Stimulated activated naive CD4-positive, alpha-beta T cell treated with Interleukin-2 at 50 U/mL for 16 hours (primary cell): ENCODE data around the gene EPHA6.

Experiments
- DNase-seq: peaks from one replicate; lab custom pipeline; 2025; lab: John Stamatoyannopoulos, UW

EPHA6 gene

GRCh38 chr3:97647441-97647982 is 833.1 kb downstream of the EPHA6 start:
- DNase-seq = no peak

DNA sequence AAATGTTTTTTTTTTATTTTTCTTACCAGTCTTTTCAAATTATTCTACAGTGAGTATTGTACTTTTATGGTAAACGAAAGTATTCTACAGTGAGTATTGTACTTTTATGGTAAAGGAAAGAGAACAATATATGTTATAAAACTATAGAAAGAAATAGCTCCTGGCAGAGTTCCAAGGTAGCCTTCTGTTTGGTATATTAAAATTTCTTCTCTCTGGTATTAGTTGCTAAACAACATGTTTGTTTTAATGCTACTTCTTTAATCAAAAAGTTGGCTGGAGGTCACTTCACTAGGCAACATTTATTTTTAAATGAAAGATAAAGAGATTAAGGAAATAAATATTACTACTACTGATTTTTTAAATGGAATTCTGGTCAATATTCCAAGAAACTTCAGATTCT is 841.6 kb downstream of the EPHA6 start:
- no peak for DNase-seq

DNA sequence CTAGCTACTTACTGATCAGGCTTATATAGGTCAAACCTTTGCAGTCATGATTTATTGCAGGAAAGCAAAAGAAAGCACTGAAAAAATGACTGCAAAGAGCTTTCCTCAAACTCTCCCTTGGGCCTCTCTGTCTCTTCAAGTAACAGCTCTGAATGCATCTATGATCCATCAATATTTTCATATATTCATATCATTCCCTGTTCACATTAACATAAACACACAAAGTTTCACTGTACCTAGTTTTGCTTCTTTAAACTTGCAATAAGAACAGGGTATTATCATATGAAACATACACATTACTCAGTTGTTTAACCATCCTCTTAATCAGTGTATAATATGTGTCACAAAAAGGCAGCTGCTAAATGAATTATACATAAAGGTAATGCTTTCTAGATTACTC is 842.2 kb downstream of the EPHA6 start:
- DNase-seq = no peak

DNA sequence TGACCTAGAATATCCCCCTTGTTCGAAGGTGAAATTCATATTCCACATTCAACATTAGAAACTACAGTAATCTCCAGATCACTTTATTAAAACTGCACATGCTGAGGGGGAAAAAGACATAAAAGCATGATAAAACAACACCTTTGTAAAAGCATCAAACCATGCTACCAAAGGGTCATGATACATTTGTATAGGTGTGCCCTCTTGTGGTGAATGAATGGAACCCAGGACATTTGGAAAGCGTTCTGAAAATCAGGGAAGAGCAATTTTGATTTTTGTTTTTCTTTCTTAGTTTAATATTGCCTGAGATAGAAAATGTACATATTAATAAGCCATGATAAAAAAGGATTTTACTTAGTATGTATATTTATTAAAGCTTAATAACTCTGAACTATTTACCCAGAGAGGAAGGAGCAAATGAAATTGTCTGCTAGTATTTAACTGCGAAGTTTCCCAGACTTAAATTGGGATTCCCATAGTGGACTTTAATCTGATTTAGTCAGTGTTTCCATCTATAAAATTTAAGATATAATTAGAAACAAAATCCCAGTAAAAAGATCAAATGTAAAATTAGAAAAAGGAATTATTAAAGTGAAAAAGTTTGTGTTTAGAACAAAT is 844.4 kb downstream of the EPHA6 start:
- no peak for DNase-seq

DNA sequence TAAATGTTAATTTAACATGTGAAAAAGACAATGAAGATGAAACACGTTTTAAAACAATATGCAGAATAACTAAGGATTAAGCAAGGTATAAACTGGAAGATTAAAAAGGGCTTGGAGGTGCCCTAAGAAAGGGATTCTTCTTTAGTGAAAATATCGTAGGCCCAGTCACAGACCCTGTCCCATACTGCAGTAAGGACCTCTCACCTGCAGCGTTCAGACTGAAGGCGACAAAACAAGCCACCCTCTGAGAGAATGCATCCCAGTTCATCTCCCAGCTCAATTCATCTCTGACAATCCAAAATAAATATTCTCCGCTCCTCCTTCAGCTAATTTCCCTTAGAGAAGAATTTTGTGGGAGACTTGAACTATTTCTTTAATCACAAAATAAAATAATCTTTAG is 847.9 kb downstream of the EPHA6 start:
- DNase-seq = no peak

GRCh38 chr3:97662762-97663161 is 848.4 kb downstream of the EPHA6 start:
- DNase-seq = no peak

DNA sequence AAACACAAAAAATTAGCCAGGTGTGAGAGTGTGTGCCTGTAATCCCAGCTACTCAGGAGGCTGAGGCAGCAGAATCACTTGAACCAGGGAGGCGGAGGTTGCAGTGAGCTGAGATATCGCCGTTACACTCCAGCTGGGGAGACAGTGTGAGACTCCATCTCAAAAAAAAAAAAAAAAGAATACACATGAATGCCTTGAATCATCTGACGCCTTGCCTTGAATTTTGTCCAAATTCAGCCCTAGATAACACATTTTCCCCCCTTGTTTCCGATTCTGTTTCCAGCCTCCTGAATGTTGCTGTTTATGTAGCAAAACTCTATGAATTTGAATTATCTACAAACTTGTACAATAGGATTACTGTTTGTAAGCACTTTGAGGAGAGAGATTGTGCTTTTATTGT is 851.5 kb downstream of the EPHA6 start:
- DNase-seq = no peak

DNA sequence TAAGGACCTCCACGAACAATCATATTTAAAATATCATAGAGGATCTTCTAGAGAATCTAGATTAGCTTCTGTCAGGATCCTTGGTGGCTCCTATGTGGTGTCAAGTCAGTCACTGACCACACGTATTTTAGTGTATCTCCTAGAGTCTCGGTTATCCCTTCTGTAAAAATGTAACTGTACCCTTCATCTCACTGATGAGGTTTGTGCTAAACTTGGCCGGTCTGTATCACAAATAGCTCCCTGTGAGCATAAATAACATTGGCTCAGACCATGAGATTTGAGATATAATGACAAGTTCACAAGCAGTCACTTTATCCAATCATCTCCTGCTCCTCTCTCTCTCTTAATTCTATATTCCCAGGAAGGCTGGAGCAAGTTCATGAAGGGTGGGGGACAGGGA is 856.6 kb downstream of the EPHA6 start:
- DNase-seq = no peak

- no peak for DNase-seq
Observed at GRCh38 chr3:97673357-97673997, 859.1 kb downstream of the EPHA6 start.

- DNase-seq = no peak
Observed at GRCh38 chr3:97674461-97674860, 860.1 kb downstream of the EPHA6 start.

DNA sequence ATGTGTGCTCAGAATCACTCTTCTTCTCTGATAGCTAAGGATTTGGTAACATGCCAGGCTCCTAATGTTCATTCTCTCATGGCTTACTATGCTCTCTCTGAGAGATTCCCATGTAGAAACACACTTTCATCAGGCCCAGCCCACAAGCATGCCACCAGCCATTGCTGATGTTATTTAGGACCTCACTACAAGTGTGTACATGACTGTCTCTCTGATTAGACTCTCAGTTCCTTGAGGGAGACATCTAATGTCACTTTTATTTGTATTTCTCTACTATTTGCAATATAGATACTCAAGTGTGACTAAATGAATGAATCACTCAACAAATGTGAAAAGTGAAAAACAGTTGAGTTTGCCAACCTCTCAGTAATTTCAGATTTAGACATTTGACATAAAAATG is 865.8 kb downstream of the EPHA6 start:
- no peak for DNase-seq

DNA sequence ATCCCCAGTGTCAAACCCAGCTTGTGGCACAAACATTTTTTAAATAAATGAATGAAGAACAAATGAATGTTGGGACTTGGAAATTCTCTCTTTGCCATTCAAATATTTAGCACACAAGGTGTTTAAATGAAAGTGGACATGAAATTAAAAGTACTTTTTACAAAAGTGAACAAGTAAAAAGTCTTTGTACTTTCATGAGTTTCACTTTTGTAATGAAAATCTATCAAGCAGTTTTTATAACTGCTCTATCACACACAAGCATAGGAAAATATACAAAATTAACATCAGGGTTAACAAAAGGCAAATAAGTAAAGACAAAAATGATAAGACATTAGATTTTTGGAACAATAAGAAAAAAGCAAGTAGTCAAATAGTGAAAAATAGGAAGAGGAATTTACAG is 866.3 kb downstream of the EPHA6 start:
- no peak for DNase-seq

GRCh38 chr3:97684490-97684889 is 870.1 kb downstream of the EPHA6 start:
- DNase-seq = no peak

GRCh38 chr3:97686258-97686657 is 871.9 kb downstream of the EPHA6 start:
- no peak for DNase-seq

DNA sequence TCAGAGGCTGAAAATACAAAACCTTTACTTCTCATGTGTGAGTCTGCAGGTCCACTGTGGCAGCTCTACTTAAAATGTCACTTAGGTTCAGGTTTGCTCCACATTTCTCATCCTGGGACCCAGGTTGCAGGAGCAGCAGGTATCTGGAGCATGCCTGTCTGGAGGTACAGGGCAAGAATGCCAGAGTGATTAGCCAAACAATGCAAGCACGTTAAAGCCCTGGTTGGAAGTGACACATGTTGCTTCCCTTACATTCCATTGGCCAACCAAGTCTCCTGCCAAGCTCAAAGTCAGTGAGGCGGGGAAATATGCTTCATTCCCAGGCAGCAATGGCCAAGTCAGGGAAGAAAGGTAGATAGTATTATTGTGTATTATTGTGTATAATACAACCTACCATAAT is 873.3 kb downstream of the EPHA6 start:
- no peak for DNase-seq

- DNase-seq = no peak
Observed at GRCh38 chr3:97689111-97689510, 874.7 kb downstream of the EPHA6 start.

GRCh38 chr3:97689962-97690361 is 875.6 kb downstream of the EPHA6 start:
- DNase-seq = no peak

- no peak for DNase-seq
Observed at GRCh38 chr3:97691354-97691753, 877.0 kb downstream of the EPHA6 start.

DNA sequence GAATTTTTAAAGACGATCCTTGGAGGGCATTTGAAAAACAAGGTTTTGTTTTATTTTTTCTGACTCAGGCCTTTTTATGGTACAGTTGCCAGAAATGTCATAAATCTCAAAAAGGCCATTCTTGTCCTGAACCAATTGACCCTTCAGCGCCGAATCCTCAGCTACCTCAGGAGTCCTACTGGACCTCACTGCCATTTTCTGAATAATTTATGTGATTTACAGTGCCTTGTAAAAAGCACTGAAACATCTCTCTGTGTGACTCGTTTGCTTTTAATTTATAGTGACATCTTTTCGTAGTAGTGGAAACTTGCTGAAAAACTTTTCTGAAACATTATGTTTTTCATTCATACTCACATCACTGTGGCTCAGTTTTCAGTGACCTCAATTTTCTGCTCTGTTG is 878.0 kb downstream of the EPHA6 start:
- DNase-seq = no peak

DNA sequence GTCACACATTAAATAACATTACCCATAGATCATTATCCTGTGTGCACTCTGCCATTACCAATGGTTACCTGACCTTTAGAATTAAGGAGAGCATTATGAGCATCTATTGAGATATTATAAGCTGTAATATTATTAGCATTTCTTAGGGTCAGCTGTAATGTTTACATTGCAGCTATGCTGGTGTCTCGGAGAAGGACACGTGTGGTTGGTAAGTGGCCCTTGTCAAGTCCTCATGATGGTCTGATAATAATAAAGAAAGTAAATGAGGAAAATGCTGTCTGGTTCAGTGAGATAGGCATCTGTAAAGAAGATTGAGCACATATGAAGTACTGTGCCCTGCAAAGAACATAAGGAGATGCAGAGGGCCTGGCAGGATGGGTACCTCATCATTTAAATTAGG is 878.4 kb downstream of the EPHA6 start:
- no peak for DNase-seq

GRCh38 chr3:97694876-97695275 is 880.5 kb downstream of the EPHA6 start:
- DNase-seq = no peak

DNA sequence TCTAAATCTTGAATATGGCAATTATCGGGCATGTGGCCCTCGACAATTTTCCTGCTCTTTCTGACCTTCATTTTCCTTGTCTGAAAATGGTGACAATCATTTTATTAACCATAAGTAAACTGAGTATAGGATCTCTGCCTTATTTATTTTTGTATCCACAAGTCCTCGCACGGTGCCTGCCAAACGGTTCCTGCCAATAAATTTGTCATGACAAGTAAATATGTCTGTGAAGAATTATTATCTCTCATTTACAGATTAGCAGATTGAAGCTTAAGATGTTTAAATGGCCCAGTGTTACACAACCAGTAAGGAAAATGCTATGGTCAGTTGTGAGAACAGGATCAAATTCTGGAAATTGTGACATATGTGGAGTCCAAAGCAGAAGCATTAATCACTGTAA is 884.3 kb downstream of the EPHA6 start:
- no peak for DNase-seq

GRCh38 chr3:97699889-97700288 is 885.5 kb downstream of the EPHA6 start:
- no peak for DNase-seq

- no peak for DNase-seq
Observed at GRCh38 chr3:97705764-97706163, 891.4 kb downstream of the EPHA6 start.
